ENCODE results near the gene EPAS1. TPM values are rescaled to one million over a fixed set of nuclear protein-coding genes. Genes with fewer than 3 reads are reported as not detected.

The EPAS1 gene
- total RNA-seq, 4 donors from 2014 or later = 126 to 249 (median 148) TPM

- no peak for DNase-seq (ENCODE audit: low spot score in 2 of 2)
- H3K4me3 ChIP-seq (ENCODE audit: low read depth, poor library complexity, severe bottlenecking) = no peak overlapping the region
- TF ChIP-seq POLR2A (IDR thresholded peaks at IDR 0.05) (no peak), CTCF (IDR thresholded peaks at IDR 0.05) (no peak)
- 45 to 60% methylated on average over 1 of the region's 1 CpG for WGBS, 2 donors
- intact Hi-C loops (cut with DNase I; ENCODE audit: low total_unique reads) = no loop called here
Measured at GRCh38 chr2:46430413-46430812, 133.2 kb downstream of the EPAS1 start.

DNA sequence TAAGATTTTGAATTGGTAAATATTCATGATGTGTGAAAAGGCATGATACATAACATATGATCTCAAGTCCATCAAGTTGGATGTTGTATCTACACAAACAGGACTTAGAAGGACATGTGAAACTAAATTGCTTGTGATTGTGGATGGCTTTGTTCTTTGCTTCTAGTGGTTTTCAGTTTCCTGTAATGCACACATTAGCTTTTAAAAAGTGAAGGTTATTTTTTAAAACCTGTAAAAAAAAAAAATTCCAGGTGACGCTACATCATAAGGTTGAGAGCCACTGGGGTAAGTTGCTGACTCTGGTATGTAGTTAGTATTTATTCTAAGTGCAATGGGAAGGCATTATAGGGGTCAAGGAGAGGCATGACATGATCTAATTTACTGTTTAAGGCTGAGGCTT is 133.8 kb downstream of the EPAS1 start:
- DNase-seq (ENCODE audit: low spot score in 2 of 2) = no peak
- 89 to 93% methylated on average over 1 of the region's 1 CpG for WGBS, 2 donors
- intact Hi-C loops (cut with DNase I; ENCODE audit: low total_unique reads) = no loop called here

GRCh38 chr2:46431481-46432235 is 134.5 kb downstream of the EPAS1 start:
- WGBS, 2 donors = 75% methylated on average over 5 of the region's 5 CpGs
- no peak for DNase-seq (ENCODE audit: low spot score in 2 of 2)
- intact Hi-C loops (cut with DNase I; ENCODE audit: low total_unique reads) = no loop called here
- H3K4me3 ChIP-seq (ENCODE audit: low read depth, poor library complexity, severe bottlenecking) = no peak overlapping the region
- TF ChIP-seq POLR2A (IDR thresholded peaks at IDR 0.05) (no peak), CTCF (IDR thresholded peaks at IDR 0.05) (no peak)

More for the DNA sequence above, 133.8 kb downstream of the EPAS1 start:
- no peak for TF ChIP-seq CTCF (IDR thresholded peaks at IDR 0.05)
- no peak for TF ChIP-seq POLR2A (IDR thresholded peaks at IDR 0.05)
- no peak overlapping the region for H3K4me3 ChIP-seq (ENCODE audit: low read depth, poor library complexity, severe bottlenecking)

DNA sequence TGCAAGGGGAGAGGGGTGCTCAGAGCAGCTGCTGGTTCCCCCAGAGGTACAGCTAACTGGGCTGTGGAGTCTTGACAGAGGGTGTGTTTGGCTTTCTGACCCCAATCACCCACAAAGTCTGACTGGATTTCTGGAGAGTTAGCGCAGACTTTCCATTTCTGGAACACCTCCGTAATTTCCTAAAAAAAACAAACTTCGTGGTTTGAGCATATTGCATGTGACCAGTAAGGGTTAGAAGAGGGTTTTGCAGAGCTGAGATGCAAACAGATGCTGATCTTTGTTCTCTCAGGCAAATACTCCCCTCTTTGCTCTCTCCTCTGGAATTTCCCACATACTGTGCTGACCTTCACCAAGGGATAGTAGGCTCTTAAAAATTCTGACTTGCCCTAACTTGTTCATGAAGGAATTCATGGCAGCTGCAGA is 137.7 kb downstream of the EPAS1 start:
- no peak overlapping the region for H3K4me3 ChIP-seq (ENCODE audit: low read depth, poor library complexity, severe bottlenecking)
- no peak for DNase-seq (ENCODE audit: low spot score in 2 of 2)
- TF ChIP-seq POLR2A (IDR thresholded peaks at IDR 0.05) (no peak), CTCF (IDR thresholded peaks at IDR 0.05) (no peak)
- intact Hi-C loops (cut with DNase I; ENCODE audit: low total_unique reads) = no loop called here
- WGBS, 2 donors = 68 to 77% methylated on average over 3 of the region's 3 CpGs

GRCh38 chr2:46435353-46435752 is 138.1 kb downstream of the EPAS1 start:
- TF ChIP-seq POLR2A (IDR thresholded peaks at IDR 0.05) (no peak), CTCF (IDR thresholded peaks at IDR 0.05) (no peak)
- H3K4me3 ChIP-seq (ENCODE audit: low read depth, poor library complexity, severe bottlenecking) = no peak overlapping the region
- no peak for DNase-seq (ENCODE audit: low spot score in 2 of 2)
- intact Hi-C loops (cut with DNase I; ENCODE audit: low total_unique reads) = no loop called here
